Body of pancreas (tissue), 4 donors: ENCODE data around the gene CELF5. TPM values are rescaled to one million over a fixed set of nuclear protein-coding genes. Genes with fewer than 3 reads are reported as not detected.
A peak's percentile ranks its signal among the peaks of the same experiment; 100 is the strongest.

Experiments used
- ATAC-seq: fragments of 150-250 bp; one replicate; pipeline ENCODE4 v1.9.1; 2016
- DNase-seq, 4 donors: peaks; one replicate each; pipeline ENCODE4 v3.0.0-alpha.2; 2019
- H3K27ac ChIP-seq, 4 donors: fragments of 200-600 bp; sonication (generic); 1 replicate in 3 of 4; 2 replicates in 1 of 4; pipeline versions ENCODE4 v1.5.1 to v1.6.1; 2016 to 2019; ENCODE audit warnings: mild to moderate bottlenecking in 1 of 4, mixed read lengths in 1 of 4, moderate library complexity in 1 of 4
- H3K27me3 ChIP-seq, 2 donors: fragments of 200-600 bp; sonication (generic); one replicate each; pipeline ENCODE4 v1.6.0; 2016; ENCODE audit warnings: mild to moderate bottlenecking in 1 of 2
- H3K36me3 ChIP-seq, 2 donors: fragments of 200-600 bp; sonication (generic); replicated peaks in 1 of 2; 2 replicates each; pipeline ENCODE4 v1.5.1; 2016; ENCODE audit warnings: low read depth in 2 of 2; ENCODE audit not compliant: insufficient read depth in 1 of 2
- H3K4me1 ChIP-seq: fragments of 200-600 bp; sonication (generic); one replicate; pipeline ENCODE4 v1.6.0; 2016
- H3K4me3 ChIP-seq, 2 donors: fragments of 200-600 bp; sonication (generic); 1 replicate in 1 of 2; 2 replicates in 1 of 2; pipeline ENCODE4 v1.5.1; 2016 to 2019
- H3K9me3 ChIP-seq, 3 donors: fragments of 200-600 bp; sonication (generic); 1 replicate in 2 of 3; 2 replicates in 1 of 3; pipeline ENCODE4 v1.5.1; 2016
- POLR2A ChIP-seq, 3 donors: fragments of 450-650 bp; IDR thresholded peaks; one replicate each; pipeline ENCODE4 v1.6.1; 2016; ENCODE audit warnings: antibody characterized with exemption in 3 of 3, mild to moderate bottlenecking in 2 of 3
- WGBS, 2 donors: methylation state at CpG; one replicate each; pipeline ENCODE4 v1.1.5; 2017; 5-methylcytosine and 5-hydroxymethylcytosine counted together
- intact Hi-C: fragments of 100-400 bp; cut with DNase I; formaldehyde crosslinking; loops from one replicate; pipeline ENCODE4 v1.15.1; 2023
- total RNA-seq, 2 donors: library from RNA; depleted of rRNA; stranded (reverse); fragments of >200 nt; gene quantifications; one replicate each; pipeline ENCODE4 v1.1.0, GENCODE V29; 2016
- TF ChIP-seq, protein P1 (sequence below), 7 experiments: fragments of 450-650 bp in 4 of 7; fragments of 200-600 bp in 3 of 7; sonication (generic) in 3 of 7; IDR thresholded peaks; one replicate each; pipeline ENCODE4 v1.5.1; 2016 to 2019; ENCODE audit warnings: antibody characterized with exemption in 7 of 7

Gene CELF5
- total RNA-seq, 2 donors from 2014 or later = 0.33 TPM; not detected in 1

DNA sequence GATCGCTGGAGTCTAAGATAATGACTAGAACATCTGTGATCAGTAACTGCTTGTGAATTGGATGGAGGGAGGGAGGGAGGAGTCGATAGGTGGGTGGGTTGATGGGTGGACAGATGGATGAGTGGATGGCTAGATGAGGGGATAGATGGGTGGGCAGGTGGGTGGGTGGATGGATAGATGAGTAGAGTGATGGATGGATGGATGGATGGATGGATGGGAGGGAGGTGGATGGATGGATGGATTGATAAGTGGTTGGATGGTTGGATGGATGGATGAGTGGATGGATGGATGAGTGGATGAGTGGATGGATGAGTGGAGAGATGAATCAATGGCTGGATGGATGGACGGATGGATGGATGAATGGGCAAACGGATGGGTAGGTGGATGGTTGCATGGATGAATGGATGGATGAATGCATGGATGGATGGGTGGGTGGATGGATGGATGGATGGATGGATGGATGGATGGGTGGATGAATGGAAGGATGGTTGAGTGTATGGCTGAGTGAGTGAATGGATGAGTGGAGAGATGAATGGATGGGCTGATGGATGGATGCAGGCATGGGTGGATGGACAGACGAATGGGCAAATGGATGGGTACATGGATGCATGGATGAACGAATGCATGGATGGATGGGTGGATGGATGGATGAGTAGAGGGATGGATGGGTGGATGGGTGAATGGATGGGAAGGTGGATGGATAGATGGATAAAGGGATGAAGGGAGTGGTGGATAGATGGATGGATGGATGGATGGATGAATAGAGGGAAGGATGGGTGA, 97.9 kb downstream of the CELF5 start:
- intact Hi-C loops = loop anchor here (5.0 kb wide), 1 partner anchor 150 kb away; no protein-coding TSS in a partner anchor
- no peaks in the 10 kb centered on the region for H3K4me1 ChIP-seq
- 60 to 64% methylated on average over 6 of the region's 6 CpGs for WGBS, 2 donors
- no peak overlapping the region for H3K4me3 ChIP-seq
- no peak for DNase-seq
- H3K9me3 ChIP-seq = no peaks in the 10 kb centered on the region
- TF ChIP-seq POLR2A (IDR thresholded peaks at IDR 0.05) = no peak
- TF ChIP-seq, protein P1, sequence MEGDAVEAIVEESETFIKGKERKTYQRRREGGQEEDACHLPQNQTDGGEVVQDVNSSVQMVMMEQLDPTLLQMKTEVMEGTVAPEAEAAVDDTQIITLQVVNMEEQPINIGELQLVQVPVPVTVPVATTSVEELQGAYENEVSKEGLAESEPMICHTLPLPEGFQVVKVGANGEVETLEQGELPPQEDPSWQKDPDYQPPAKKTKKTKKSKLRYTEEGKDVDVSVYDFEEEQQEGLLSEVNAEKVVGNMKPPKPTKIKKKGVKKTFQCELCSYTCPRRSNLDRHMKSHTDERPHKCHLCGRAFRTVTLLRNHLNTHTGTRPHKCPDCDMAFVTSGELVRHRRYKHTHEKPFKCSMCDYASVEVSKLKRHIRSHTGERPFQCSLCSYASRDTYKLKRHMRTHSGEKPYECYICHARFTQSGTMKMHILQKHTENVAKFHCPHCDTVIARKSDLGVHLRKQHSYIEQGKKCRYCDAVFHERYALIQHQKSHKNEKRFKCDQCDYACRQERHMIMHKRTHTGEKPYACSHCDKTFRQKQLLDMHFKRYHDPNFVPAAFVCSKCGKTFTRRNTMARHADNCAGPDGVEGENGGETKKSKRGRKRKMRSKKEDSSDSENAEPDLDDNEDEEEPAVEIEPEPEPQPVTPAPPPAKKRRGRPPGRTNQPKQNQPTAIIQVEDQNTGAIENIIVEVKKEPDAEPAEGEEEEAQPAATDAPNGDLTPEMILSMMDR (IDR thresholded peaks at IDR 0.05) = no peak
- no peaks in the 10 kb centered on the region for H3K36me3 ChIP-seq
- peaks cover 0 to 11% of the 10 kb centered on the region in 2 donors for H3K27me3 ChIP-seq
- ATAC-seq = no peak
- H3K27ac ChIP-seq = no peak overlapping the region

DNA sequence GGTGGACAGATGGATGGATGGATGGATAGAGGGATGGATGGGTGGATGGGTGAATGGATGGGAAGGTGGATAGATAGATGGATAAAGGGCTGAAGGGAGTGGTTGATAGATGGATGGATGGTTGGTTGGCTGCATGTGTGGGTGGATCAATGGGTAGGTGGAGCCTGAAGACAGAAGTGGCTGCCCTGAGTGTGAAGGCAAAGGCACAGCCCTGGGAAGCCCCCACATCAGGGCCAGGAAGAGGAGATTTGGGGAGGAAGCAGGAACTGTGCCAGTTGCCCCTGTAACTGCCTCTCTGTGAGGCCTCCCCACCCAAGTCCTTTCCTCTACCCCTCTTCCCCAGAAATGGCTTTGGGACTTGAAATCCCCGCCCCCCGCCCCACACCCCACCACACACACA, 98.6 kb downstream of the CELF5 start:
- Histone ChIP-seq H3K4me3 (no peak overlapping the region), H3K27ac (no peak overlapping the region), H3K9me3 (no peaks in the 10 kb centered on the region), H3K36me3 (no peaks in the 10 kb centered on the region), H3K27me3 (peaks cover 0 to 11% of the 10 kb centered on the region in 2 donors), H3K4me1 (no peaks in the 10 kb centered on the region)
- no peak for ATAC-seq
- intact Hi-C loops = loop anchor here (5.0 kb wide), 1 partner anchor 149 kb away; no protein-coding TSS in a partner anchor
- WGBS, 2 donors = 9 to 42% methylated on average over 2 of the region's 2 CpGs
- DNase-seq = no peak
- TF ChIP-seq, protein P1 (IDR thresholded peaks at IDR 0.05) = no peak
- TF ChIP-seq POLR2A (IDR thresholded peaks at IDR 0.05) = no peak

DNA sequence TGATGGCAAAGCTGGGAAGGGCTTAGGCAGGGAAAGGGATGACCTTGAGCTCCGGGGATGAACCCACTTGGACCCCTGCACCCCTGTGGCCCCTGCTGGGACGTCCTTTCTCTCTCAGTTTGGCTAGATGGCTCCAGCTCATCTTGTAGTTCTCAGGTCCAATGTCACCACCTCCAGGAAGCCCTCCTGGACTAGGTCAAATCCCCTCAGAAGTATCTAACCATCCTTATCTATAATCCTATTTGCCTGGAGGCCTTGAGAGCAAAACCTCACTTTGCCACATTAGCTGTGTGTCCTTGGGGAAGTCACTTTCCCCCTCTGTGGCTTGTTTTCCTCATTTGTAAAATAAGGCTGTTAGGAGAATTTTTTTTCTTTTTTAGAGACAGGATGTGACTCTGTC, 99.2 kb downstream of the CELF5 start:
- no peak for DNase-seq
- intact Hi-C loops = loop anchor here (5.0 kb wide), 1 partner anchor 149 kb away; no protein-coding TSS in a partner anchor
- no peak for ATAC-seq
- WGBS, 2 donors = 21 to 25% methylated on average over 2 of the region's 2 CpGs
- Histone ChIP-seq H3K36me3 (no peaks in the 10 kb centered on the region), H3K4me1 (no peaks in the 10 kb centered on the region), H3K4me3 (no peak overlapping the region), H3K27me3 (peaks cover 0 to 11% of the 10 kb centered on the region in 2 donors), H3K9me3 (no peaks in the 10 kb centered on the region), H3K27ac (no peak overlapping the region)
- no peak for TF ChIP-seq POLR2A (IDR thresholded peaks at IDR 0.05)
- TF ChIP-seq, protein P1 (IDR thresholded peaks at IDR 0.05) = no peak

DNA sequence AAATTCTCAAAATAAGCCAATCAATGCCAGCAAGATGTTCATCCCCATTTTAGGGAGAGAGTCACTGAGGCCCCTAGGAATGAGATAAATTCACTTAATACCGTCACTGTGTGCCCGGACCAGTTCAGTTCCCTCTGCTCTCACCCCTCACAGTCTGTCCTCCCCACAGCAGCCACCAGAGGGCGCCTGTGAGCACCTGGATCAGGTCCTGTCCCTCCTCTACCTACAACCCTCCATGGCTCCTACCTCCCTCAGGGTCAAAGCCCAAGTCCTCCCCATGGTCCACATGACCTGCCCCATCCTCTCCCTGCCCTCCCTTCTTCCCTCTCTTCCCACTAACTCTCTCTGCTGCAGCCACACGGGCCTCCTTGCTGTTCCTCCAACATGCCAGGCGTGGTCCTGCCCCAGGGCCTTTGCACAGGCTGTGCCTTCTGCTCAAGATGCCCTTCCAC, 100.0 kb downstream of the CELF5 start:
- intact Hi-C loops = loop anchor here (5.0 kb wide), 1 partner anchor 148 kb away; no protein-coding TSS in a partner anchor
- Histone ChIP-seq H3K4me1 (no peaks in the 10 kb centered on the region), H3K27ac (no peak overlapping the region), H3K36me3 (no peaks in the 10 kb centered on the region), H3K9me3 (no peaks in the 10 kb centered on the region), H3K4me3 (no peak overlapping the region), H3K27me3 (peaks cover 0 to 10% of the 10 kb centered on the region in 2 donors)
- TF ChIP-seq POLR2A (IDR thresholded peaks at IDR 0.05) = no peak
- TF ChIP-seq, protein P1 (IDR thresholded peaks at IDR 0.05) = peak; percentile 40 to 78 (median 61)
- WGBS, 2 donors = 31 to 39% methylated on average over 5 of the region's 5 CpGs
- DNase-seq = peak; percentile 57 to 74 (median 68)
- ATAC-seq = peak; percentile 38
